Measurements from ENCODE around the gene OSBPL3. TPM values are rescaled to one million over a fixed set of nuclear protein-coding genes. Genes with fewer than 3 reads are reported as not detected.

OSBPL3 gene
- total RNA-seq, 1 experiment from 2014 or later, result 36.8 TPM

- TF ChIP-seq CTCF (IDR thresholded peaks at IDR 0.05 in 2 of 3, conservative IDR thresholded peaks at IDR 0.05 in 1 of 3; ENCODE audit: borderline replicate concordance in 1 of 3, insufficient read depth in 1 of 3, low read depth in 2 of 3, low read length in 2 of 3), result no peak
- TF ChIP-seq ZNF274 (IDR thresholded peaks at IDR 0.05; ENCODE audit: low read depth, low read length), result no peak
- no peak for TF ChIP-seq EGR1 (IDR thresholded peaks at IDR 0.05; ENCODE audit: low read depth)
Measured at GRCh38 chr7:24971333-24972165, 8.4 kb downstream of the OSBPL3 start (continued).

- peaks cover 98% of the 10 kb centered on the region for H3K79me2 ChIP-seq (ENCODE audit: insufficient read depth, low read length)
- H3K4me1 ChIP-seq (ENCODE audit: control insufficient read depth in 1 of 2, insufficient read depth in 2 of 2, low read length in 2 of 2), result peaks cover 84 to 90% of the 10 kb centered on the region in 2 experiments
Measured at GRCh38 chr7:24970676-24971075, 9.3 kb downstream of the OSBPL3 start.

More at GRCh38 chr7:24970676-24971075, 9.3 kb downstream of the OSBPL3 start:
- Histone ChIP-seq H3K36me3 (ENCODE audit: control insufficient read depth in 1 of 2, insufficient read depth in 2 of 2, low read length in 2 of 2) (no peaks in the 10 kb centered on the region), H3K4me3 (replicated peaks in 1 of 2; ENCODE audit: low read depth in 1 of 2, low read length in 2 of 2) (peak overlapping the region; percentile 21 to 49), H3K27ac (ENCODE audit: low read depth, low read length) (peak overlapping the region; percentile 99), H4K20me1 (ENCODE audit: insufficient read depth) (peaks cover 10% of the 10 kb centered on the region; the same call in 1 of the 2 replicates), H3K9me2 (ENCODE audit: insufficient read depth) (no peaks in the 10 kb centered on the region), H3K9me3 (ENCODE audit: control insufficient read depth in 1 of 2, insufficient read depth in 1 of 2, low read depth in 1 of 2, low read length in 2 of 2) (no peaks in the 10 kb centered on the region), H3K9ac (ENCODE audit: low read length) (peak overlapping the region; percentile 61), H3K4me2 (ENCODE audit: low read length) (peak overlapping the region; percentile 86), H3K27me3 (ENCODE audit: insufficient read depth, low read length) (no peaks in the 10 kb centered on the region), H2AFZ (ENCODE audit: low read depth, low read length, poor library complexity, severe bottlenecking) (no peak overlapping the region)
- DNase-seq (ENCODE audit: low read depth, low spot score) (no peak), ATAC-seq (peak; percentile 12)
- BruUV-seq (replicated peaks), result no TSS peak
- intact Hi-C loops (cut with micrococcal nuclease), result loop anchor here (5.0 kb wide), 1 partner anchor 63 kb away; no protein-coding TSS in a partner anchor
- CTCF ChIA-PET, result interaction anchor here (1.0 to 3.7 kb wide), 3 partner anchors 9 to 150 kb away, joined by 3 to 23 read pairs (median 5); partner anchors contain the start of gene OSBPL3
- RAD21 ChIA-PET (ENCODE audit: low non-redundant PET in 1 of 2, low total read pairs in 2 of 2, uncharacterized antibody in 2 of 2, unreplicated experiment in 2 of 2), result no interaction called here
- TF ChIP-seq CTCF (IDR thresholded peaks at IDR 0.05 in 2 of 3, conservative IDR thresholded peaks at IDR 0.05 in 1 of 3; ENCODE audit: borderline replicate concordance in 1 of 3, insufficient read depth in 1 of 3, low read depth in 2 of 3, low read length in 2 of 3) (no peak), JUND (IDR thresholded peaks at IDR 0.05) (no peak), SIN3A (IDR thresholded peaks at IDR 0.05; ENCODE audit: low read depth) (no peak; the same call in none of the 2 replicates), FOSL1 (IDR thresholded peaks at IDR 0.05; ENCODE audit: low read depth) (no peak), ATF3 (IDR thresholded peaks at IDR 0.05) (no peak), ZNF274 (IDR thresholded peaks at IDR 0.05; ENCODE audit: low read depth, low read length) (no peak), EGR1 (IDR thresholded peaks at IDR 0.05; ENCODE audit: low read depth) (no peak; the same call in 1 of the 2 replicates), ZFX (IDR thresholded peaks at IDR 0.05) (no peak), EZH2phosphoT487 (IDR thresholded peaks at IDR 0.05; ENCODE audit: borderline replicate concordance) (no peak), YY1 (IDR thresholded peaks at IDR 0.05; ENCODE audit: extremely low read depth, insufficient replicate concordance, low read depth, low read length) (no peak), POLR2A (IDR thresholded peaks at IDR 0.05; ENCODE audit: borderline replicate concordance, extremely low read depth, insufficient read depth, insufficient read length) (no peak)
- POLR2A ChIA-PET, result no interaction called here

Data from HCT116 (cell line).